Measurements from ENCODE around the gene PADI2. TPM values are rescaled to one million over a fixed set of nuclear protein-coding genes. Genes with fewer than 3 reads are reported as not detected.

The PADI2 gene
- total RNA-seq, 3 donors from 2014 or later: 0.08 to 0.14 (median 0.13) TPM

DNA sequence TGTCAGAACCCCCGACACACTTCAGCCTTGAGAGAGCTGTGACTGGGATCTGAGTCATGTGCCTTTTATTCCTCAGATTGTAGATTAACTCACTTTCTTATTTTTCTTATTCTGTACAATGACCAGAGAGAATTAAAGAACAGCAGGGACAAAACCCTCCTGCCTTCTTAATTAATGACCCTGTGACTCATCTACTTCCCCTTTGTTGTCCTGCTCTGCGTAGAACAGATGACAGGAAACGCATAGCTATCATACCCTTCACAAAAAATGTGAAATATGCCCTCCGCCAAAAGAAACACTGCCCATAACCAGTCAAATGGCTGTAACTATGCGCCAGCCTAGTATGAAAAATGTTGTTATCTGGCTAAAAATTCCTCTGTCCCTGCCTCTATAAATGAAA lies 9.1 kb upstream of the PADI2 start:
- ATAC-seq (no peak), DNase-seq (no peak)
- Mint-ChIP-seq H3K27me3 (ENCODE audit: low read depth) (peaks cover 5% of the 10 kb centered on the region), H3K4me1 (ENCODE audit: low read depth) (no peaks in the 10 kb centered on the region), H3K9me3 (no peaks in the 10 kb centered on the region), H3K4me3 (no peak overlapping the region), H3K36me3 (ENCODE audit: insufficient read depth) (no peaks in the 10 kb centered on the region)

DNA sequence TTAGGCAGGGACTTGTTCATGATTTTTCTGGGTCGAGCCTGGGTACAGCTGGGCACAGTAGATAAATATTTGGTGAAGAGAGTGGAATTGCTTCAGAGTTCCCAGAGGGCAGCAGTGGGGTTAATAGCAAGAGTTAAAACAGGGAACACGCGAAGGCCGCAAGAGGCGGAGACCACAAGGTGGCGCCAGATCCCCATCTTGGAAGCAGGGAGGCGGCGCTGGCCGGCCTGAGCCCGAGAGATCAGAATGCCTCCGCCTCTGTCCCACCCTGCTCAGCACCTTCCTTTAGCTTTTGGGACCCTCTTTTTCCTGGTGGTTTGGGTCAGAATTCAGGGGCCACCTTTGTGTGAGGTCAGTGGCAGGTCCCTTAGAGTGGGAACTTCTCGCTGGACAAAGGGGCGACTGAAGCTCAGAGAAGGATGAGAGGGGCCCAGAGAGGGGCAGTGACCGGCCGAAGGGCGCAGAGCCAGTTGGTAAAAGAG lies 6.5 kb upstream of the PADI2 start:
- Mint-ChIP-seq H3K36me3 (ENCODE audit: insufficient read depth) (no peaks in the 10 kb centered on the region), H3K27me3 (ENCODE audit: low read depth) (peaks cover 5% of the 10 kb centered on the region), H3K4me1 (ENCODE audit: low read depth) (no peaks in the 10 kb centered on the region), H3K9me3 (no peaks in the 10 kb centered on the region), H3K4me3 (no peak overlapping the region)
- ATAC-seq (peak; percentile 82 to 84), DNase-seq (peak; percentile 82)

- H3K27me3 Mint-ChIP-seq (ENCODE audit: low read depth): peaks cover 20% of the 10 kb centered on the region
- DNase-seq: no peak
- no peaks in the 10 kb centered on the region for H3K9me3 Mint-ChIP-seq
- H3K4me3 Mint-ChIP-seq: no peak overlapping the region
- peaks cover 9% of the 10 kb centered on the region for H3K4me1 Mint-ChIP-seq (ENCODE audit: low read depth)
- ATAC-seq: no peak
- H3K36me3 Mint-ChIP-seq (ENCODE audit: insufficient read depth): no peaks in the 10 kb centered on the region
These were observed 4.2 kb upstream of the PADI2 start for GRCh38 chr1:17123196-17124045.

DNA sequence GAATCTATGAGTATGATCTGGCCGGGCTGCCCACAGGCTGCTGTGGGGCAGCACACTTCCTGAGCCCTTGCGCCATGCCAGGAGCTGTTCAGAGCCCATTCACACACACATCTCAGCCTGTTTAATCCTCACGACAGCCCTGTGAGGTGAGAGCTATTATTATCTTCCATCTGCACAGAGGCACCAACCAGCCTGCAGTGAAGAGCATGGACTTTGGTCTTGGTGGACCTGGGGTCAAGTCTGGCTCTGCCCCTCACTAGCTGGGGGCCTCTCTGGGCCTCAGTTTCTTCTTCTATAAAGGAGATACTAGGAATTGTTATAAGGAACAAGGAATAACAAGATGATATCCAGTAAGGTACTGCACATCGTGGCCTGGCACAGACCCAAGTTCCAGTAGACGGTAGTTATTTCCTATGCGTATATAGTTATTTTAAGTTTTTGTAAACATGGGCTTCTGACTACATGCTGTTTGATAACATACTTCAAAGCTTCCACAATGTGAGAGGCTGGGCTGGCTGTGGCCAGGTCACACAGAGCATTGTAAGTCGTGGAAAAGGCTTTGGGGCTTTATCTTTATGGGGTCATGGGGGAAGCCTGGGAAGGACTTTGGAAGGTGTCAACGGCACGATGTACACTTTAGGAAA lies 3.4 kb upstream of the PADI2 start:
- Mint-ChIP-seq H3K36me3 (ENCODE audit: insufficient read depth) (no peaks in the 10 kb centered on the region), H3K4me3 (no peak overlapping the region), H3K4me1 (ENCODE audit: low read depth) (peaks cover 11% of the 10 kb centered on the region), H3K27me3 (ENCODE audit: low read depth) (peaks cover 28% of the 10 kb centered on the region), H3K9me3 (no peaks in the 10 kb centered on the region)
- ATAC-seq: no peak
- DNase-seq: no peak

DNA sequence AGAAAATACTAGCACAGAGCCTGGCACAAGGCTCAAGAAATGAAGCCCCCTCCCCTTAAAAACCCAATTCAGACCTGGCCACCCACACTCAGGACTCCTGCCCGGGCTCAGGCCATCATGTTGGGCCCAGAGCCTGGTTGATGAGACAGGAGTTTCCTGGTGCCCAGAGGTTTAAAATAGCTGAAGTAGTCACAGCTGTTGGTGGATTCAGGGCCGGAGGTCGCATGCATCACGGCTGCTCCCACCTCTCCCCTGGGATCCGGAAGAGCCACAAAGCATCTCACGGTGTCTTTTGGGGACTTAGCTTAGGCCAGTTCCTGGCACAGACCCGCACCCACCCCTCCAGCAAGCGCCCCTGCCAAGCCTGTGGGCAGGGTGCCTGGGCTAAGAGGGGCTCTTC lies 2.6 kb upstream of the PADI2 start:
- no peak for ATAC-seq
- Mint-ChIP-seq H3K9me3 (no peaks in the 10 kb centered on the region), H3K36me3 (ENCODE audit: insufficient read depth) (no peaks in the 10 kb centered on the region), H3K4me1 (ENCODE audit: low read depth) (peaks cover 11% of the 10 kb centered on the region), H3K27me3 (ENCODE audit: low read depth) (peaks cover 34% of the 10 kb centered on the region), H3K4me3 (no peak overlapping the region)
- DNase-seq: no peak

GRCh38 chr1:17120962-17121837 lies 1.9 kb upstream of the PADI2 start:
- no peaks in the 10 kb centered on the region for H3K9me3 Mint-ChIP-seq
- ATAC-seq (no peak), DNase-seq (no peak)
- H3K36me3 Mint-ChIP-seq (ENCODE audit: insufficient read depth): no peaks in the 10 kb centered on the region
- no peak overlapping the region for H3K4me3 Mint-ChIP-seq
- H3K27me3 Mint-ChIP-seq (ENCODE audit: low read depth): peaks cover 41% of the 10 kb centered on the region
- H3K4me1 Mint-ChIP-seq (ENCODE audit: low read depth): peaks cover 11% of the 10 kb centered on the region

- Mint-ChIP-seq H3K4me3 (no peak overlapping the region), H3K4me1 (ENCODE audit: low read depth) (peaks cover 11% of the 10 kb centered on the region), H3K9me3 (no peaks in the 10 kb centered on the region), H3K36me3 (ENCODE audit: insufficient read depth) (no peaks in the 10 kb centered on the region), H3K27me3 (ENCODE audit: low read depth) (peaks cover 42% of the 10 kb centered on the region)
- no peak for ATAC-seq
- no peak for DNase-seq
These were observed 1.2 kb upstream of the PADI2 start for GRCh38 chr1:17120481-17120877.

- peak overlapping the region; percentile 33 for H3K4me3 Mint-ChIP-seq
- peaks cover 42% of the 10 kb centered on the region for H3K27me3 Mint-ChIP-seq (ENCODE audit: low read depth)
- H3K36me3 Mint-ChIP-seq (ENCODE audit: insufficient read depth): no peaks in the 10 kb centered on the region
- DNase-seq (no peak), ATAC-seq (no peak)
- no peaks in the 10 kb centered on the region for H3K9me3 Mint-ChIP-seq
- peaks cover 11% of the 10 kb centered on the region for H3K4me1 Mint-ChIP-seq (ENCODE audit: low read depth)
These were observed 676 bp upstream of the PADI2 start for GRCh38 chr1:17119773-17120480.

DNA sequence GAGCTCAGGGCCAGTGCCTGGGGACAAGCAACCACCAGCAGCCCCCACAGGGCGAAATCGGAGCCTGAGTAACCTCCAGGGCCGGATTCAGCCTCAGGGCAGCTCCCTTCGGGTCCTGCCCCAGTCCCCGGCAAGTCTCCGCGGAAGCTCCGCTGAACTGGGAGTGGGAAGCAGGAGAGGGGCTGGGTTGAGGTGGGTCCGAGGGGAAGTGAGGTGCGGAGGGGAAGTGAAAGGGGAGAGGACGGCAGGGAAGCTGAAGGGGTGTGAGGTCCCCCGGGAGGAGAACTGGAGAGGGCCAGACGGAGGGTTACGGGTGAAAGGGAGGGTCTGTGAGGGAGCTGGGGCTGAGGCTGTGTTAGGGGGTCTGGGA lies 560 bp downstream of the PADI2 start:
- peaks cover 50% of the 10 kb centered on the region for H3K27me3 Mint-ChIP-seq (ENCODE audit: low read depth)
- no peak for DNase-seq
- no peaks in the 10 kb centered on the region for H3K9me3 Mint-ChIP-seq
- peaks cover 11% of the 10 kb centered on the region for H3K4me1 Mint-ChIP-seq (ENCODE audit: low read depth)
- H3K4me3 Mint-ChIP-seq: no peak overlapping the region
- H3K36me3 Mint-ChIP-seq (ENCODE audit: insufficient read depth): no peaks in the 10 kb centered on the region
- no peak for ATAC-seq

- peaks cover 50% of the 10 kb centered on the region for H3K27me3 Mint-ChIP-seq (ENCODE audit: low read depth)
- ATAC-seq: no peak
- H3K4me3 Mint-ChIP-seq: no peak overlapping the region
- no peaks in the 10 kb centered on the region for H3K9me3 Mint-ChIP-seq
- no peak for DNase-seq
- peaks cover 11% of the 10 kb centered on the region for H3K4me1 Mint-ChIP-seq (ENCODE audit: low read depth)
- no peaks in the 10 kb centered on the region for H3K36me3 Mint-ChIP-seq (ENCODE audit: insufficient read depth)
These were observed 983 bp downstream of the PADI2 start for GRCh38 chr1:17118268-17118667.

- H3K4me3 Mint-ChIP-seq: no peak overlapping the region
- no peaks in the 10 kb centered on the region for H3K36me3 Mint-ChIP-seq (ENCODE audit: insufficient read depth)
- no peak for ATAC-seq
- H3K27me3 Mint-ChIP-seq (ENCODE audit: low read depth): peaks cover 50% of the 10 kb centered on the region
- peaks cover 11% of the 10 kb centered on the region for H3K4me1 Mint-ChIP-seq (ENCODE audit: low read depth)
- no peak for DNase-seq
- H3K9me3 Mint-ChIP-seq: no peaks in the 10 kb centered on the region
These were observed 1.6 kb downstream of the PADI2 start for GRCh38 chr1:17117451-17118265.

GRCh38 chr1:17116643-17117042 lies 2.6 kb downstream of the PADI2 start:
- H3K36me3 Mint-ChIP-seq (ENCODE audit: insufficient read depth): no peaks in the 10 kb centered on the region
- H3K4me3 Mint-ChIP-seq: no peak overlapping the region
- ATAC-seq (no peak), DNase-seq (no peak)
- H3K4me1 Mint-ChIP-seq (ENCODE audit: low read depth): peaks cover 11% of the 10 kb centered on the region
- peaks cover 50% of the 10 kb centered on the region for H3K27me3 Mint-ChIP-seq (ENCODE audit: low read depth)
- no peaks in the 10 kb centered on the region for H3K9me3 Mint-ChIP-seq

GRCh38 chr1:17113963-17114362 lies 5.3 kb downstream of the PADI2 start:
- Mint-ChIP-seq H3K27me3 (ENCODE audit: low read depth) (peaks cover 40% of the 10 kb centered on the region), H3K4me1 (ENCODE audit: low read depth) (peaks cover 8% of the 10 kb centered on the region), H3K4me3 (no peak overlapping the region), H3K9me3 (no peaks in the 10 kb centered on the region), H3K36me3 (ENCODE audit: insufficient read depth) (no peaks in the 10 kb centered on the region)
- DNase-seq (no peak), ATAC-seq (no peak)

Data from activated T-cell treated with anti-CD3 and anti-CD28 coated beads, Interleukin-2, amount 50 U/mL, for 4 hours (primary cell).